D341Med (cell line): ENCODE measurements around the gene TRIM44.
"Not testable (repeated sequence)": the region's sequence is repeated elsewhere in the genome, so short reads cannot be mapped to it uniquely, and the experiment has no call there.

ENCODE experiments used
- DNase-seq: peaks from one replicate; pipeline ENCODE4 v3.0.0; 2012; ENCODE audit warnings: low spot score

The TRIM44 gene

GRCh38 chr11:35672608-35673007 lies 10.0 kb downstream of the TRIM44 start:
- no peak for DNase-seq

GRCh38 chr11:35675901-35676610 lies 13.5 kb downstream of the TRIM44 start:
- DNase-seq, result no peak

DNA sequence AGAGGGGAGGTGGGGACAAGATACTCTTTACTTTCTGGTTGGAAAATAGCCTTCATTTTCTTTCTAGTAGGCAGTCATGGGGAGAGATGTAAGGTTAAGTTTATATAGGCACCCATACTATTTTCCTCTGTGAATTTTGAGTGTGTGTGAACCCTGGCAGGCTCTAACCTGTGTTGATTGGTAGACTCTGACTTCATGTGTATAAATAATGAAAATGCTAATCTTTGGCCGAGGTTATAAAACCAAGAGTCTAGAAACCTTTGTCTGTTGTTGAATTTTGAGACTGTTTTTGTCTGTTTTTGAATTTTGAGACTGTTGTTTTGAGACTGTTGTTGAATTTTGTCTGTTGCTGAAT lies 14.0 kb downstream of the TRIM44 start:
- DNase-seq, result no peak

DNA sequence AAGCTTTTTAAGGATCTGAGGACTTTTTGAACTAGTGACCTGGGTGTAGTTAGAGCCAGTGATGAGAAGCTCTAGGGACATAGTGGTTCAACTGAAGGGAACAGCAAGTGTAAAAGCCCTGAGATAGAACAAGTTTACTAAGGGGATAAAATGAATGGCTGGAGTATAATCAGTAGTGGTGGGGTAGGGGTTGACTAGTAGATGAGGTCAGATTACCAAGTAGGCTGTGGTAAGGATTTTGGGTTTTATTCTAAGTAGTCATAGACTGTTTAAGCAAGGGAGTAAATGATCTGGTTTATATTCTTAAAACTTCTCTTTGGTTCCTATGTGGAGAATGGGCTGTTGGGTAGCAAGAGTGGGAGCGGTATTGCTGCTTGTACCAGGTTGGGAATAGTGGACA lies 15.3 kb downstream of the TRIM44 start:
- no peak for DNase-seq

DNA sequence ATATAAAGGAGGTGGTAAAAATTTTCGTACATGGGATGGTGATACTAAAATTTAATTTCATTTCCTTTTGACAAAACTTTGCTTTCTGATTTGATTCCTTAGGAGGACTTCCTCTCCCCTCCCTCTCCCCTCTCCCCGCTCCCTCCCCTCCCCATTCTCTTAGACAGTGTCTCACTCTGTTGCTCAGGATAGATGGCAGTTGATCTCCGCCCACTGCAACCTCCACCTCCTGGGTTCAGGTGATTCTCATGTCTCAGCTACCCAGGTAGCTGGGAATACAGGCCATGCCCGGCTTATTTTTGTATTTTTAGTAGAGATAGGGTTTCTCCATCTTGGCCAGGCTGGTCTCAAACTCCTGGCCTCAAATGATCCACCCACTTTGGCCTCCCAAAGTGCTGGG lies 15.9 kb downstream of the TRIM44 start:
- DNase-seq, result no peak

DNA sequence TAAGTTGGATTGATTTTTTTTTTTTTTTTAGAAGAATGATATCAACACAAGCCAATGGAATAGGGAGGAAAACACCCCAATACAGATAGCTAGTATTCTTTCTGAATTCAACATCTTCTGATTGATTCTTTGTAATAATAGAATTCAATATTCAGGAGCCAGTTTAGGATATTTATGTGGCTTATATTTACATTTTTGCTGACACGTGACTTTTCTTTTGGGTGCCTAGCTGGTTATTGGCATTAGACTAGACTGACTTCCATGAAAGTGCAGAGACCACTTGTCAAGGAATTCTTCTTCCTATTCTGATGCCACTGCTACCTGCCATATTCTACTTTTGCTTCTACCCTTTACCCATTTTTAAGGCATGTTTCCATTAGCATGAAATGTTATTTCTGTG lies 16.4 kb downstream of the TRIM44 start:
- DNase-seq, result no peak

DNA sequence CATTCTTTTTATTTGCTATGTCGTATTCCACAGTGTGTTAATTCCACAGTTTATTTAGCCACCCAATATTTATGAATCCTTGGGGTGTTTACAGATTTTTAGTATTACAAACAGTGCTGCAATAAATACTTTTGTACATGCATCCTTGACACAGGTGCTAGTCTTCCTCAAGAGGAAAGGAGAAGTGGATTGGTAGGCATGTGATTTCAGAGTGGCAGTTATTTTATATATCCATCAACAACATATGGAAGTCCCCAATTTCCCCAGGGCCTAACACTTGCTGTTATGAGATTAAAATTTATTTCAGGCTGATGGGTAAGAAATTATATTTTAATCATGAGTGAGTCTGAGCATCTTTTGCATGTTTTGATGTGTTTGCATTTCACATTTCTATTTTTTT lies 17.9 kb downstream of the TRIM44 start:
- no peak for DNase-seq

GRCh38 chr11:35681163-35681767 lies 18.7 kb downstream of the TRIM44 start:
- no peak for DNase-seq

DNA sequence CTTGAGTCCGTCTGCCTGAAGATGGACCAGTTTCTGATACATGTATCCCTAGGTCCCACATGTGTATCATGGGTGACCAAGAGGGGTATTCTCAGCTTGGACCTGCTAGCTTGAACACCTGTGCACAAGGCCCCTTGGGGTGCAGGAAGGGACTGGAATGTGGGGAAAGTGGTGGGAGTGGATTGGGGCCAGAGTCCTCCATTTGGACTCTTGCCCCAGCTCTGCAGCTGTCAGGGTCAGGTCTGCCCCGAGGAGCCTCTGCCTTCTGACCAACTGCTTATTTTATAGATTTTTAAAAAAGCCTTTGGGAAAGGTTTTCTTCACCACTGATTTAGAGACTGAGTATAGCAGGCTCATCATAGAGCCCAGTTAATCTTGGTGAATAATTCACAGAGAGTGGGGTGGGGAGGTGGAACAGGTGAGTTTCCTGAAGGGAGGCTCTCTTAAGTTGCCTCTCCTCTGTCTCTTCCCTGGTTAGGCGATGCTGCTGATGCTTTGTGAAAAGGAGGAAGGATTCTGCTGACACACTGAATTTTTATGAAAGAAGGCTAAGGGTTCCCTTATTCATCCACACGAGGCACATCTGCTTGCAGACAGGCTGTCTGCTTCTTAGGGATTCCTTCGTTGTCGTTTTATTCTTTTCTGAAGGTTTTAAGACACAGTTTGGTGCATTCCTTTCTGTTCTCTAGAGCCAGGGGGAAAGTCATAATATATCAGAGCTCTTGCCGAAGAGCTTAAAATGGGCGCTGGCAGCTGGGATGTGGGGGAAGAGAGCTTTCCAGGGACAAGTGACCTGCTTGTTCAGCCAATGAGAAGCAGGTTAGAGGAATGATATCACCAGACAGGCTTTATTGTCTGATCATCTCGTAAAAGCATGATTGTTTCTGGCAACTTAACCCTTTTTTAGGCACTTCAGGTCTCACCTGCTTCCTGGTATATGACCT lies 19.9 kb downstream of the TRIM44 start:
- peak; percentile 50 for DNase-seq

DNA sequence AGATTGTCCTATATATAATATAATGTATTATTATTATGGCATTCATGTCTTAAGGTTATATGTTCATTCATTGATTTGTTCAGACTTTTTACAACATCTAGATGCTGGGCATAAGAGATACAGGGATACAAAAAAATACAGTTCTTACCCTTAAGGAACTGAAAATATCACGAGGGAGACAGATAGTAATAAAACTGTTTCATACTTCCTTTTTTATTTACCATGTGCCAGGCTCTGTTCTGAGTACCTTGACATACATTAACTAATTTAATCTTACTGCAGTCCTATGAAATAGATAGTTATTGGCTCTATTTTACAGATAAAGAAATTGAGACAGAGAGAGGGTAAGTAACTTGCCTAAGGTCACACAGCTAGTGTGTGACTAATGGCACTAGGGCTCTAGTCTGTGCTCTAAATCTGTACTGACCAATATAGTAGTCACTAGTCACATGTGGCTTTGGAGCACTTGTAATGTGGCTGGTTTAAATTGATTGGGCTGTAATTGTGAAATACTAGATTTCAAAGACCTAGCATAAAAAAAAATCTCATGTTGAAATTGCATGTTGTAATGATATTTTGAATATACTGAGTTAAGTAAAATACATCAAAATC lies 21.3 kb downstream of the TRIM44 start:
- no peak for DNase-seq

DNA sequence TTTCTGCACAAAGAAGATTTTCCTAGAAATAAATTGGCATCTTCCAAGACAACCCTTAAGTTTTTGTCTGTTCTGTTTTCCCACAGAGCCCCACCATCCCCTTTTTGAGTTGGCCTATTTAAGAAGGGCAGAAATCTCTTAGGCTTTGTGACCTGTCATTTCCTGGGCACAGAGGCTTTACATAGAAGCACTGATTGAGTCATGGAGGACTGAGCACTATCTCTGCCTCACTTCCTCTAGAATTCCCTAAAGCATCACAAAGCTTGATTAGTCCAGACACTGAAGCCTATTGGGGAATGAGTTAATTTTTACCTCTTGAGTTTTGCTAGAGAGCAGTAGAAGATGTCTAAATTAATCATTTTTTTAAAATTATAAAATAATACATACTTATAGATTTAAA lies 25.4 kb downstream of the TRIM44 start:
- DNase-seq, result no peak

GRCh38 chr11:35689081-35689996 lies 26.8 kb downstream of the TRIM44 start:
- DNase-seq, result no peak

- no peak for DNase-seq
These were observed 39.6 kb downstream of the TRIM44 start for GRCh38 chr11:35702126-35702525.

- no peak for DNase-seq
These were observed 46.8 kb downstream of the TRIM44 start for GRCh38 chr11:35709376-35709775.

DNA sequence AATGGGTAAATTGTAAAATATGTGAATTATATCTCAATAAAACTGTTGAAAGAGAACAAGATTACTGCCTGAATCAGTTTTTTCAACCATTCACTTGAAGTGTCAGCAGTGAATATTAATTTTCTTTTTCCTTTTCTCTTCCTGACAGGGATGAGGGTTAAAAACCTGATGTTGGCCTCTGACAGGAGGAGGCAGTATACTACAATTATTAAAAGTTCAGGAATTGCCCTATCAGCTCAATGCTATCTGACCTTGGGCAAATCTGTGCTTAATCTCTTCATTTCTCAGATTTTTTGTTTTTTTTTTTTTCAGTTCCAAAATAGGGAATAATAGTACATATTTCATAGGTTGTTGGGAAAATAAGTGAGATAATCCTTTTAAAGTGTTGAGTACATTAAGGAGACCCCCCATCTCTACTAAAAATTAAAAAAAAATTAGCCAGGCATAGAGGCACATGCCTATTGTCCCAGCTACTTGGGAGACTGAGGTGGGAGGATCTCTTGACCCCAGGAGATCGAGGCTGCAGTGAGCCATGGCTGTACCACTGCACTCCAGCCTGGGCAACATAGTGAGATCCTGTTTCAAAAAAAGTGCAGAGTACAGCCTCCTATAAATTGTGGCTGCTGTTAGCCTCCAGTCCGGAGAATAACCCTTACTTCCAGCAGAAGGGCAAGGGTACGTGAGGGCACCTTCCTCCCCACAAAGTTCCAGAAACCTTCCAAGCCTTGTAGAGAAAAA lies 48.8 kb downstream of the TRIM44 start:
- no peak for DNase-seq

DNA sequence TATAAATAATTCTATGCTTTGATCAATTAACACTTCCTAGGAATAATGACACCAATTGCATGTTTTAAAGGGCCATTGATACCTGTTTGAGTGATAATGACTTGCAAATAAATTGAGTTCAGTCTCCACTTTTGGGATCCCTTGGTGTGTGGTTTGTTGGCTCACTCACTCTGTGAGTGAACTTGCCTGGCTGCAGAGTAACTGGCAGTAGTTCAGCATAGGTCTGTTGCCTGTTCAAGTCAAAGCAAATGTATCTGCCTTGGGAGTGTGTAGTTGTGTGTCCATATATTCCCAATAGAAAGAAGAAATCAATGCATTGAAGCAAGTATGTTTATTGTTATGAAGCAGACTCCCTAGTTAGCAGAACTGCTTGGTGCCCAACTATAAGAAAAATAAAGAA lies 49.3 kb downstream of the TRIM44 start:
- no peak for DNase-seq

DNA sequence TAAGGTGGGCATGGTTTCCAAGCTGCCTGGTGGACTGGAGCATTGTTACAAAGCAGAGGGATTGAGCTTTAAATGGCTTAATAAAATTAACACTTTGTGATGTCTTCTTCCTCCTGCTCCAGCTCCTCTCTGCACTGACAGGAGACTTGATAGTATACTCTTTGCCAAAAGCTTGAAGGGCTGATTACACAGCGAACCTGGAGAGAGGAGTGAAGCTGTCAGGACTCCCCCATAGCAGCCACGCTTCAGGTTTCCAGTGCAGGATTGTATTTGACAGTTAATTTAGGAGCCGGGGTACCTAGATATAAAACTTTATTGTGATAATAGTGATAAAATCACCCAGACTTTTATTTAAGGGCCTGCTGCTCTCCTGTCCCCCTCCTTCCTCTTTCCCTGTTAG lies 50.0 kb downstream of the TRIM44 start:
- no peak for DNase-seq

DNA sequence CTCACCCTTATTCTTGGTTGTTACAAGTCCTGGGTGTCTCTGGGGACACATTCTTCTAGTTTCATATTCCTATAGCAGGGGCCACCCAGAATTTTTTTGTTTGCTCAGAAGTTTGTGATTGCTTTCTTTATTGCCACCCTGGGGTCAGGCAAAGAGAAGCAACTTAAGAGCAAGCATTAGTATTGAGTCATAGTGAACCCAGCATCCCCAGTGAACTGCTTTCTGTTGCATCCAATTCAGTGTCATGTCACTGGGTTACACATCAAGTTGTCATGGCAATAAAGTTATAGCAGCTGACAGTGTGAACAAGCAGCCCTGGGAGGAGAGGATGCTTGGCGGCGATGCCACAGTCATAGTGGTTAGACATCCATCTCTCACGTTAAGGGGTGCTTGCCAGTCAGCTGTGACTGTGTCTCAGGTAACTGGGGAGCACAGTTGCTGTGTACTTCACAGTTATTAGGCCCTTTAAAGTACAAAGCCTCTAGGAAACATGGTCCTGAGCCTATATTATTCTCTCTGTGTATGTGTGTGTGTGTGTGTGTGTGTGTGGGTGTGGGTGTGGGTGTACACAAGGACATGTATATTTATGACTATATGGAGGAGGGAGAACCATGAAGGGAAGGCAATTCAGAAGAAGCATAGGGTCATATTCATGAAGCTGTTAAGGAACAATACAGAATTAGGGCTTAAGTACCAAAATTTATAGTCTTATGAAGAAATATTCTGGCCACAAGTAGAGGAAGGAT lies 52.5 kb downstream of the TRIM44 start:
- no peak for DNase-seq

GRCh38 chr11:35715677-35716076 lies 53.1 kb downstream of the TRIM44 start:
- not testable (repeated sequence) for DNase-seq

DNA sequence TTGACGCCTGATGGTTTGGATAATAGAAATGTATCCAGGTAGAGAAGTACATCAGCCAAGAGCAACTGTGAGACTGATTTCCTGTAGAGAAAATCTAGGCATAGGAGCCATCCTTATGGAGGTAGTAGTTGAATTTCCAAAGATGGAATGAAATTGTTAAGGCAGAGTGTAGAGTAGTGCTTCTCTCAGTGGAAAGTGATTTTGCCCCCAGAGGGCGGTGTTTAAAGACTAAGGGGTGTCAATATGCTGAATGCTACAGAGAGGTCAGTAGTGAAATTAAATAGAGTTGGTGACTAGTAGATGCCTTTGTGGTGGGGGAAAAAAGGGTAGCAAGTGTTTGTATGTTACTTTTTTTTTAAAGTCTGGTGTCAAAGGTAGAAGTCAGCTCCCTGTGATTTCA lies 54.5 kb downstream of the TRIM44 start:
- peak; percentile 18 for DNase-seq
